ENCODE data around the gene LRGUK. TPM values are rescaled to one million over a fixed set of nuclear protein-coding genes. Genes with fewer than 3 reads are reported as not detected.

LRGUK gene
- total and polyA plus RNA-seq, 2 donors (not counting 3 experiments of a cell fraction or from before 2014, with no cell fraction given): 0.10 to 0.11 TPM

DNA sequence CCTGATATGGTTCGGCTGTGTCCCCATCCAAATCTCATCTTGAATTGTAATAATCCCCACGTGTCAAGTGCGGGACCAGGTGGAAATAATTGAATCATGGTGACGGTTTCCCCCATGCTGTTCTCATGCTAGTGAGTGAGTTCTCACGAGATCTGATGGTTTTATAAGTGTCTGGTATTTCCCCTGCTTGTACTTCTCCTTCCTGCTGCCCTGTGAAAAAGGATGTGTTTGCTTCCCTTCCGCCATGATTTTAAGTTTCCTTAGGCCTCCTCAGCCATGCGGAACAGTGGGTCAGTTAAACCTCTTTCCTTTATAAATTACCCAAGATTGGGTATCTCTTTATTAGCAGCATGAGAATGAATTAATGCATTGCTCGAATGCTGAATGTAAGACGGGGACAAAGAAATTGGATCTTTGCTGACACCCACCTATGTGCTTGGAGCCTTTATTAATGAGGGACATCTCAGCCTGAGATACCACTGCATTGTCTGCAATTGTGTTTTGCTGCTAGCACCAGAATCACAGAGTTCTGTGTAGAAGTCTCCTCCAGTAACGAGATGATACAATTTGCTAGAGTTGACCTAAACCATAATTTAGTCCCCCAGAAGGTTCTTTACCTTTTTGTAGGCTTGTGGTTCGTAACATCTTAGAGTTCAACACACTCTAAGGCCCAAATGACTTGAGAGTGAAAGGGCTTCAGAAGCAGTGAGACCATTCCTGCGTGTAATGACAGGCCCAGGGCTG lies 160.9 kb downstream of the LRGUK start:
- no TSS peak for BruUV-seq (replicated peaks)
- no peaks in the 10 kb centered on the region for H4K20me1 ChIP-seq (replicated peaks; ENCODE audit: control insufficient read depth, extremely low read depth, insufficient read depth, low read length)
- no peaks in the 10 kb centered on the region for H3K9me1 ChIP-seq (replicated peaks; ENCODE audit: control insufficient read depth, extremely low read depth, insufficient read depth, low read length)
- no peak overlapping the region for H3K27ac ChIP-seq (ENCODE audit: insufficient read depth, low read depth, low read length)
- peaks cover 5% of the 10 kb centered on the region in 2 experiments for H3K27me3 ChIP-seq (ENCODE audit: control insufficient read depth in 2 of 2, insufficient read depth in 2 of 2, low read length in 2 of 2)
- intact Hi-C loops (cut with micrococcal nuclease): no loop called here
- no peak overlapping the region for H3K4me3 ChIP-seq (replicated peaks in 1 of 3; ENCODE audit: insufficient read depth in 1 of 3, low read depth in 1 of 3, low read length in 3 of 3)
- H3K79me2 ChIP-seq (ENCODE audit: control insufficient read depth, insufficient read depth, low read length): no peaks in the 10 kb centered on the region
- H3K36me3 ChIP-seq (ENCODE audit: control insufficient read depth in 2 of 2, extremely low read depth in 1 of 2, insufficient read depth in 2 of 2, low read length in 2 of 2): no peaks in the 10 kb centered on the region
- no peaks in the 10 kb centered on the region for H3K9me3 ChIP-seq (replicated peaks; ENCODE audit: control insufficient read depth, insufficient read depth, low read length)
- POLR2A ChIA-PET: no interaction called here
- H3K9ac ChIP-seq (replicated peaks; ENCODE audit: extremely low read depth, insufficient read depth, low read length): no peak overlapping the region
- CTCF ChIA-PET: interaction anchor here (0.7 to 0.8 kb wide), 2 partner anchors 69 to 120 kb away, joined by 3 read pairs; no protein-coding TSS in a partner anchor
- H3K4me2 ChIP-seq (ENCODE audit: insufficient read depth, low read length): no peak overlapping the region
- no peak for TF ChIP-seq MYC (IDR thresholded peaks at IDR 0.05; ENCODE audit: low read depth, low read length)
- TF ChIP-seq GATA2 (IDR thresholded peaks at IDR 0.05; ENCODE audit: insufficient read depth, insufficient read length, low read depth, low read length): no peak
- dilution Hi-C loops (cut with MboI; ENCODE audit: extremely low pct_ligation_motif_present, low sequenced_read_pairs): no loop called here
- DNase-seq (ENCODE audit: low read depth, low spot score) (no peak), FAIRE-seq (no peak)
- H3K4me1 ChIP-seq (ENCODE audit: control insufficient read depth, extremely low read depth, insufficient read depth, low read length): no peaks in the 10 kb centered on the region
- H2AFZ ChIP-seq (ENCODE audit: low read depth, low read length): no peak overlapping the region

DNA sequence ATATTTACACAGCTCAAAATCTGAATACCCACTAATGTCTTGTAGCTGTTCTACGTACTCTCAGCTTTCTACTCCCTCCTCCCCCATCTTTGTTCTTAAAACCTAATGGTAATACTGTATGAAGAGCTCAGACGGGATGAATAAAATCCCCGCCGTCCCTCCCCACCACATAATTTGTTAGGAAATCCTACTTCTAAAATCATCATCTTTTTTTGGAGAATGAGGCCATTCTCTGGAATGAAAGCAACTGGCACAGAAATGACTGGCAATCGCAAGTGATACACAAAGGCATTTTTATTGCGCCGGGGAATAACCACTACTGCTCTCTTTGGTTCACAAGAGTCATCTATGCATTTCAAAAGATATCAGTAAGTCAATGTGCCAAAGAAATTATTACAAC lies 162.3 kb downstream of the LRGUK start:
- no peak for DNase-seq (ENCODE audit: low read depth, low spot score)
- Histone ChIP-seq H3K9ac (replicated peaks; ENCODE audit: extremely low read depth, insufficient read depth, low read length) (no peak overlapping the region), H3K4me1 (ENCODE audit: control insufficient read depth, extremely low read depth, insufficient read depth, low read length) (no peaks in the 10 kb centered on the region), H3K36me3 (ENCODE audit: control insufficient read depth in 2 of 2, extremely low read depth in 1 of 2, insufficient read depth in 2 of 2, low read length in 2 of 2) (no peaks in the 10 kb centered on the region), H3K9me1 (replicated peaks; ENCODE audit: control insufficient read depth, extremely low read depth, insufficient read depth, low read length) (no peaks in the 10 kb centered on the region), H3K27ac (ENCODE audit: insufficient read depth, low read depth, low read length) (no peak overlapping the region), H3K4me2 (ENCODE audit: insufficient read depth, low read length) (no peak overlapping the region), H3K79me2 (ENCODE audit: control insufficient read depth, insufficient read depth, low read length) (no peaks in the 10 kb centered on the region), H3K27me3 (ENCODE audit: control insufficient read depth in 2 of 2, insufficient read depth in 2 of 2, low read length in 2 of 2) (peaks cover 2 to 5% of the 10 kb centered on the region in 2 experiments), H3K9me3 (replicated peaks; ENCODE audit: control insufficient read depth, insufficient read depth, low read length) (no peaks in the 10 kb centered on the region), H4K20me1 (replicated peaks; ENCODE audit: control insufficient read depth, extremely low read depth, insufficient read depth, low read length) (no peaks in the 10 kb centered on the region), H2AFZ (ENCODE audit: low read depth, low read length) (no peak overlapping the region), H3K4me3 (replicated peaks in 1 of 3; ENCODE audit: insufficient read depth in 1 of 3, low read depth in 1 of 3, low read length in 3 of 3) (no peak overlapping the region)
- ChIA-PET POLR2A (no interaction called here), CTCF (interaction anchor here (1.2 kb wide), 1 partner anchor 10 kb away, joined by 3 read pairs; no protein-coding TSS in a partner anchor)
- FAIRE-seq: no peak
- no TSS peak for BruUV-seq (replicated peaks)
- no peak for TF ChIP-seq FOS (IDR thresholded peaks at IDR 0.05; ENCODE audit: borderline replicate concordance, insufficient read depth, low read length)
- TF ChIP-seq GATA2 (IDR thresholded peaks at IDR 0.05; ENCODE audit: insufficient read depth, insufficient read length, low read depth, low read length): no peak
- intact Hi-C loops (cut with micrococcal nuclease): no loop called here
- dilution Hi-C loops (cut with MboI; ENCODE audit: extremely low pct_ligation_motif_present, low sequenced_read_pairs): no loop called here
